ENCODE data around the gene ISLR2.

Gene ISLR2

DNA sequence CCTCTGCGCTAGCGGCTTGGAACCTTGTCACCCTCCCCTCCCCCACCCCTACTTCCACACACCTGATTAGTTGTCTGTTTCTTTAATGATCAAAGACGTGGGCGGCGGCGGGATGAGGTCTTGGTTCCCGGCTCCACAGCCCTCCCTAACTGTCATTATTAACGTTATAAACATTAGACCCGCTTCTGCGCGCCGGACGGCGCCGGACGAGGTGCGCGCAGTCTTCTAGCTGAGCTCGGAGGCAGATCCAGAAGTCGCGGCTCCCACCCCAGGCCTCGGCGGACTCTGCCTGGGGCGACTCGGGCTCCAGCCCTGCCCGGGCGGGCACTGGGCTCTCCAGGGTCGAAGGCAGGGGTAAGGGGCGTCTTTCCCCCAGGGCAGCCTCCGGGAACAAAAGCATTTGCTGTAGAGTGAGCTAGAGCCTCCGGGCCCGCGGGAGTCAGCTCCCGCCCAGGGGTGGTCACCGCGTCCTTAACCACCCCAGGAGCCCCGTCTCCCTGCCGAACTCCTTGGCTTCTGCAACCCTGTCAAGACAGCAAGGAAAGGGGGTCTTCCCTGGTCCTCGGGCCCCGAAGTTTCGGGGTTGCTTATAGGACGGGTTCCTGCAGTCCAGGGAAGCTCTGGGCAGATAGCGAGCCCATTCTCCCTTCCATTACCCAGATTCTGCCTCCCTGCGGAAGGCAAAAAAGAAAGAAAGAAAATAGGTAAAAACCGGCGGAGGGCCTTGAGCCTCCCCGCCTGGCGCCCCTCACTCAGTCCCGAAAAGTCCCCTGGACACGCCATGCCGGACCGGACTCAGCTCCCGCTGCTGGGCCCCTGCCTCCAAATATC is 2.2 kb upstream of the ISLR2 start:
- in situ Hi-C loops (cut with HindIII; ENCODE audit: low sequenced_read_pairs) = loop anchor here (10.0 kb wide), 1 partner anchor 83 kb away; no protein-coding TSS in a partner anchor

GRCh38 chr15:74128785-74129585 is 1.4 kb upstream of the ISLR2 start:
- in situ Hi-C loops (cut with HindIII; ENCODE audit: low sequenced_read_pairs) = loop anchor here (10.0 kb wide), 1 partner anchor 84 kb away; no protein-coding TSS in a partner anchor

- in situ Hi-C loops (cut with HindIII; ENCODE audit: low sequenced_read_pairs) = loop anchor here (10.0 kb wide), 1 partner anchor 85 kb away; no protein-coding TSS in a partner anchor
Observed at GRCh38 chr15:74129586-74130154, 716 bp upstream of the ISLR2 start.

- in situ Hi-C loops (cut with HindIII; ENCODE audit: low sequenced_read_pairs) = no loop called here
Observed at GRCh38 chr15:74130849-74131627, 652 bp downstream of the ISLR2 start.

DNA sequence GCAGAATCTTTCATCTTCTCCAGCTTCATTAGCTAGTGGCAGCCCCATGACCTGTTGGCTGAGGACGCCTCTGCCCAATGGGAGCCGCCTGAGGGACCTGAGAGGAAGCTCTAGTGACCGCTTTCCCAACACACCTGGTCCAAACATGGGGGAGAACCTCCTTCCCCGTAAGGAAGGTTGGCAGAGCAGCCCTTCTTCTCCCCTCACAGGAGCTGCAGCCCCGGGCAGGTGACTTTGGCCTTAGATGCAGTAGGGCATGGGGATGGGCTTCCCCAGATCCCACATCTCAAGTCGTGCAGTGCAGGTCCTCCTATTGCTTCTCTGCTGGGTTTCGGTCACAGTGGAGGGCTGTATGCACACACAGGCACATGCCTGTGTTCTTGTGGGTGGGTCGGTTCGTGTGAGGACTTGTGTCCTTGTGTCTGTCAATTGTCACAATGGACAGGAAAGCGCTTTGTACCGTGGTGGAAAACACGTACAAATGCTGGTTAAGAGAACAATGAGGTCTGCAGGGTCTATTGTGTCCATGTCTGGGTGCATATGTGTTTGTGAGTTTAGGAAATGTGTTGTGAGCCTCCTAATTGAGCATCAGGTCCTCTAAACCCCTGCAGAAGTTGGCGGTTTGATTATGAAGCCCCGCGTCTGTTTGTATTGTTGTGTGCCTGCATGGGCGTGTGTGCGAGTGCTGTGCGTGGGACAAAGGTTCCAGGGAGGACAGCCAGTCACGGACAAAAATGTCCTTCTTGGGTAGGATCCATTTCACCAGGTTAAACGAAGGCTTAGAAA is 1.4 kb downstream of the ISLR2 start:
- in situ Hi-C loops (cut with HindIII; ENCODE audit: low sequenced_read_pairs) = no loop called here

DNA sequence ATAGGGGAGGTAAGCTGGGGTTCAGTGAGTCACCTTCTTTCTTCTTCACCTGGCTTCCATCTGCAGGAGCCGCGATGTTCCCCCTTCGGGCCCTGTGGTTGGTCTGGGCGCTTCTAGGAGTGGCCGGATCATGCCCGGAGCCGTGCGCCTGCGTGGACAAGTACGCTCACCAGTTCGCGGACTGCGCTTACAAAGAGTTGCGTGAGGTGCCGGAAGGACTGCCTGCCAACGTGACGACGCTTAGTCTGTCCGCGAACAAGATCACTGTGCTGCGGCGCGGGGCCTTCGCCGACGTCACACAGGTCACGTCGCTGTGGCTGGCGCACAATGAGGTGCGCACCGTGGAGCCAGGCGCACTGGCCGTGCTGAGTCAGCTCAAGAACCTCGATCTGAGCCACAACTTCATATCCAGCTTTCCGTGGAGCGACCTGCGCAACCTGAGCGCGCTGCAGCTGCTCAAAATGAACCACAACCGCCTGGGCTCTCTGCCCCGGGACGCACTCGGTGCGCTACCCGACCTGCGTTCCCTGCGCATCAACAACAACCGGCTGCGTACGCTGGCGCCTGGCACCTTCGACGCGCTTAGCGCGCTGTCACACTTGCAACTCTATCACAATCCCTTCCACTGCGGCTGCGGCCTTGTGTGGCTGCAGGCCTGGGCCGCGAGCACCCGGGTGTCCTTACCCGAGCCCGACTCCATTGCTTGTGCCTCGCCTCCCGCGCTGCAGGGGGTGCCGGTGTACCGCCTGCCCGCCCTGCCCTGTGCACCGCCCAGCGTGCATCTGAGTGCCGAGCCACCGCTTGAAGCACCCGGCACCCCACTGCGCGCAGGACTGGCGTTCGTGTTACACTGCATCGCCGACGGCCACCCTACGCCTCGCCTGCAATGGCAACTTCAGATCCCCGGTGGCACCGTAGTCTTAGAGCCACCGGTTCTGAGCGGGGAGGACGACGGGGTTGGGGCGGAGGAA is 2.6 kb downstream of the ISLR2 start:
- in situ Hi-C loops (cut with HindIII; ENCODE audit: low sequenced_read_pairs) = no loop called here

GRCh38 chr15:74133694-74134386 is 3.5 kb downstream of the ISLR2 start:
- in situ Hi-C loops (cut with HindIII; ENCODE audit: low sequenced_read_pairs) = no loop called here

DNA sequence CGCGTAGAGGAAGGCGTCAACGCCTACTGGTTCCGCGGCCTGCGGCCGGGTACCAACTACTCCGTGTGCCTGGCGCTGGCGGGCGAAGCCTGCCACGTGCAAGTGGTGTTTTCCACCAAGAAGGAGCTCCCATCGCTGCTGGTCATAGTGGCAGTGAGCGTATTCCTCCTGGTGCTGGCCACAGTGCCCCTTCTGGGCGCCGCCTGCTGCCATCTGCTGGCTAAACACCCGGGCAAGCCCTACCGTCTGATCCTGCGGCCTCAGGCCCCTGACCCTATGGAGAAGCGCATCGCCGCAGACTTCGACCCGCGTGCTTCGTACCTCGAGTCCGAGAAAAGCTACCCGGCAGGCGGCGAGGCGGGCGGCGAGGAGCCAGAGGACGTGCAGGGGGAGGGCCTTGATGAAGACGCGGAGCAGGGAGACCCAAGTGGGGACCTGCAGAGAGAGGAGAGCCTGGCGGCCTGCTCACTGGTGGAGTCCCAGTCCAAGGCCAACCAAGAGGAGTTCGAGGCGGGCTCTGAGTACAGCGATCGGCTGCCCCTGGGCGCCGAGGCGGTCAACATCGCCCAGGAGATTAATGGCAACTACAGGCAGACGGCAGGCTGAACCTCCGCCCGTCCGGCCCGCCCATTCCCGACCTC is 4.1 kb downstream of the ISLR2 start:
- in situ Hi-C loops (cut with HindIII; ENCODE audit: low sequenced_read_pairs) = no loop called here

- in situ Hi-C loops (cut with HindIII; ENCODE audit: low sequenced_read_pairs) = no loop called here
Observed at GRCh38 chr15:74135041-74135565, 4.7 kb downstream of the ISLR2 start.

- in situ Hi-C loops (cut with HindIII; ENCODE audit: low sequenced_read_pairs) = no loop called here
Observed at GRCh38 chr15:74136540-74136813, 6.1 kb downstream of the ISLR2 start.

DNA sequence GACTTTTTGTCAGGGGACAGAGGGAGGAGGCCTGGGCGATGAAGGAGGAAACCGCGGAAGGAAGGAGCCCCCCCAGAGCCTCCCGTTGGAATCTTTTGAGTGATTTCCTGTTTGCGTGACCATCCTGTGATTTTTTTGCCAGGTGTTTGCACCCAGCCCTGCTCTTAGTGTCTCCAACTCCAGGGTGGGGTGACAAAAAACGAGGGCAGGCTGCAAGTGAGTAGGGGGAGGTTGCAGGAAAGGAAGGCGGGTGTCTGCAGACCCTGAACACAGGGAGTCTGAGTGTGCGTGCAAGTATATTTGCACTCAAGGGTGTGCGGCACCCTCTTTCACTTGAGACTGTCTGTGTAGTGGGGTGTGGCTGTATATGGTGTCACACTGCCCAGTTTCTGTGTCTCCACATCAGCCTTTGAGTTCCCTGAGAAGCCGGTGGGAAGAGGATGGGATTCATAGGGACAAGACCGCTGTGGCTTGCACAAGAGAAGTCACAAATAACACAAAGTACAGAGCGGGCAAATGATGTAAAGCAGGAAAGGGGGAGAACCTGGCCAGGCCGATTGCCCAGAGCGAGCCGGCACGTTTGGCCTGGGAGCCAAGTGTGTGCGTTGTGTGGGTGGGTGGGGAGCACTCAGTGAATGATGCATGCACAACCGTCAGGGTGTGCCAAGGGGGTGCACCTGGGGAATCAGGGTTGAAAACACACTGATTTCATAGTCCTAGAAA is 6.6 kb downstream of the ISLR2 start:
- in situ Hi-C loops (cut with HindIII; ENCODE audit: low sequenced_read_pairs) = no loop called here

DNA sequence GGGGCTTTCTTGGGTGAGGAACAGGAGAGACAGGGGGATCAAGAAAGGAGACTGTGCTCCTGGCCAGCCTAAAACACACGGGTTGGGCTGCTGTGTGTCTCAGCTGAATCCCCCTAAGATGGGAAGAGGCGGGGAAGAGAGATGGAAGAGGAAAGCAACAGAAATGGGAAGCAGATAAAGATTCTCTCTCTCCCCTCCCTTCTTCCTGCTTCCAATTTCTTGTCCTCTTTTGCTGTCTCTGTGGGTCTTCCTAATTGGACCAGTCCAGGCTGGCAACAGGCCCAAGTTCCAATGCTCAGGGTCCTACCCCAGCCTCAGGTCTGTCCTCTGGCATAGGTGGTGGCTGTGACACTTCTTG is 7.1 kb downstream of the ISLR2 start:
- in situ Hi-C loops (cut with HindIII; ENCODE audit: low sequenced_read_pairs) = no loop called here

GRCh38 chr15:74138642-74139041 is 8.3 kb downstream of the ISLR2 start:
- in situ Hi-C loops (cut with HindIII; ENCODE audit: low sequenced_read_pairs) = no loop called here

GRCh38 chr15:74141591-74141990 is 11.2 kb downstream of the ISLR2 start:
- in situ Hi-C loops (cut with HindIII; ENCODE audit: low sequenced_read_pairs) = no loop called here

GRCh38 chr15:74144153-74144775 is 13.9 kb downstream of the ISLR2 start:
- in situ Hi-C loops (cut with HindIII; ENCODE audit: low sequenced_read_pairs) = no loop called here

DNA sequence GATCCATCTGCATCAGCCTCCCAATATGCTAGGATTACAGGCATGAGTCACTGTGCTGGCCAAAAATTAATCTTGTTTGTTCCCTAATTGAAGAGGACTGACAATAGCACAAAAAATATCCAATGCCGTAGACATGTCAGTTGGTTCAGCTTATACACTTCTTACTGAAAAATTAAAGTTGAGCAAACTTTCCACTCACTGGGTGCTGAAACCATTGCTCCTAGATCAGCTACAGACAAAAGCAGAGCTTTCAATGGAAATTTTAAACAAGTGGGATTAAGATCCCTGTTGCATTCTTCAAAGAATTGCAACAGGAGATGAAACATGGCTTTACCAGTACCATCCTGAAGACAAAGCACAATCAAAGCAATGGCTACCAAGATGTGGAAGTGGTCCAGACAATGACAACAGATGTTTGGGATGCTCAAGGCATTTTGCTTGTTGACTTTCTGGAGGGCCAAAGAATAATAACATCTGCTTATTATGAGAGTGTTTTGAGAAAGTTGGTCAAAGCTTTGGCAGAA is 16.0 kb downstream of the ISLR2 start:
- in situ Hi-C loops (cut with HindIII; ENCODE audit: low sequenced_read_pairs) = no loop called here

GRCh38 chr15:74147051-74147450 is 16.7 kb downstream of the ISLR2 start:
- in situ Hi-C loops (cut with HindIII; ENCODE audit: low sequenced_read_pairs) = no loop called here
